ENCODE measurements around the gene LRFN2.

The LRFN2 gene

DNA sequence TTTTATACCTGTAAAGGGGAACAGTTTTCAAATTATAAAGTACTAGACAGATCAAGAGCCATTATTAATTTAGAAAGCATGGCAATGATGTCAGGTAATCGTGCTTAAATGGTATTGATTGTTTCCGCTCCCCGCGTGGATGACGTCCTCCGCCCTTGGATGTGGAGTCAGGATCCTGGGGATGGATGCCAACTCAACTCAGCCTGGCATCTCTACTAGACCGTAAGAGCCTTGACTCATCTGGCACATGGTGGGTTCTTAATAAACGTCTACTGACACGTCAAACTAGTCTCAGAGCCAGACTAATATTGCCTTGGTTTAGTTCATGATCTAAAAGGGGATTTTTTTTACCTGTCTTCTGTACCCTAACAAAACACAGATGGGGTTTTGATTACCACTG lies 80.2 kb downstream of the LRFN2 start:
- no peaks in the 10 kb centered on the region for H3K27me3 ChIP-seq (ENCODE audit: control insufficient read depth, insufficient read depth, low read length)
- DNase-seq (ENCODE audit: low read depth, low spot score), result no peak
- H3K9me3 ChIP-seq (ENCODE audit: control insufficient read depth, insufficient read depth, low read length), result no peaks in the 10 kb centered on the region
- no peak overlapping the region for H3K27ac ChIP-seq (ENCODE audit: low read length)
- H3K36me3 ChIP-seq (ENCODE audit: control insufficient read depth, insufficient read depth, low read length), result no peaks in the 10 kb centered on the region
- 0 out of 2 replicates have a peak, but pooled peaks cover 1% of the 10 kb centered on the region for H3K4me1 ChIP-seq (ENCODE audit: control insufficient read depth, insufficient read depth, low read length)
- WGBS (ENCODE audit: insufficient coverage, insufficient read length), result no CpG with 5 or more reads among the region's 9 CpGs
- no peak overlapping the region for H3K4me3 ChIP-seq (ENCODE audit: low read length)

DNA sequence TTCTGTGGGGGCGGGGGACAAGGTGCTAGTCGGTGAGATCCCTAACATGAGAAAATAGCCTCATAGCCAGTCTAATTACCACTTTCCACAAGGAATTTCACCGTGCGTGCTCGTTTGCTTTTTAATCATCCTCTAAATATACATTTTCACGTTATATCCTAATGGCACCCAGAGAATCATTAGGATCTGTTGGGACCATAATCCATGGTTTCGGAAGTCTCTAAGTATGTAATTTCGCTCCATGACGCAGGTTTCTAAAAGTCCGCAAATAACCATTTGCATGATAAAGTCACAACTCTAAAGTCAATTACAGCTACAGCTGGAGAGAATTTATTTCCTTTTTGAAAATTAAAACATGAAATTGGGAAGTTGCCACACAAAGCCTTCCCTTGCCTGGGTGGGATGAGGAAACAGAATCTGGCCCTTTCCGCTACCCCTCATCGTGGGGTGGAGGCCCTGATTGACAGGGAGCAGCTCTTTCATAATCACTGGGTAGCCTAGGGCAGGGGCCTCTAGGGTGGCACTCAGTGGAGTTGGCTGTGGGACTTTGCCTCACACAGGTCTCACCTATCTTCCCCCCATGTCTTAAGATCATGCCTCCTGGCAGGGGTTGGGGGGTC lies 81.9 kb downstream of the LRFN2 start:
- no peaks in the 10 kb centered on the region for H3K36me3 ChIP-seq (ENCODE audit: control insufficient read depth, insufficient read depth, low read length)
- H3K4me1 ChIP-seq (ENCODE audit: control insufficient read depth, insufficient read depth, low read length), result peaks cover 1% of the 10 kb centered on the region; the same call in 1 of the 2 replicates
- H3K27me3 ChIP-seq (ENCODE audit: control insufficient read depth, insufficient read depth, low read length), result no peaks in the 10 kb centered on the region
- H3K27ac ChIP-seq (ENCODE audit: low read length), result no peak overlapping the region
- WGBS (ENCODE audit: insufficient coverage, insufficient read length), result 100% methylated on average over 4 of the region's 12 CpGs
- DNase-seq (ENCODE audit: low read depth, low spot score), result no peak
- no peaks in the 10 kb centered on the region for H3K9me3 ChIP-seq (ENCODE audit: control insufficient read depth, insufficient read depth, low read length)
- no peak overlapping the region for H3K4me3 ChIP-seq (ENCODE audit: low read length)

DNA sequence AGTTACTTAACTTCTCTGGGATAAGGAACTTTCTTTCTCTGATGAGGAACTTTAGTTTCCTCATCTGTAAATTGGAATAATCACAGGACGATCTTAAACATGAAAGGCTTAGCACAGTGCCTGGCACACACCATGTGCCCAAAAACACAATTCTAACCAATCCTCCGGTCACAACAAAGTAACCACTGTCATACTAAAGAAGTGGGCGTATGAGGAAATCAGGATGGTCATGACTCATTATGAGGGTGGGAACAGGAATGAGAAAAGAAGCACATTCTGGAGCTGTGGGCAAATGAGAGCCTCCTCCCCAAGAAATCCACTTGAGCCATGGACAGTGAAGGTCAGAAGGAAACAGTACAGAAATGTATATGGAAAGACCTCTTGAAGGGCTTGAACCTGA lies 82.9 kb downstream of the LRFN2 start:
- Histone ChIP-seq H3K27me3 (ENCODE audit: control insufficient read depth, insufficient read depth, low read length) (no peaks in the 10 kb centered on the region), H3K36me3 (ENCODE audit: control insufficient read depth, insufficient read depth, low read length) (no peaks in the 10 kb centered on the region)
- no CpG with 5 or more reads among the region's 3 CpGs for WGBS (ENCODE audit: insufficient coverage, insufficient read length)

DNA sequence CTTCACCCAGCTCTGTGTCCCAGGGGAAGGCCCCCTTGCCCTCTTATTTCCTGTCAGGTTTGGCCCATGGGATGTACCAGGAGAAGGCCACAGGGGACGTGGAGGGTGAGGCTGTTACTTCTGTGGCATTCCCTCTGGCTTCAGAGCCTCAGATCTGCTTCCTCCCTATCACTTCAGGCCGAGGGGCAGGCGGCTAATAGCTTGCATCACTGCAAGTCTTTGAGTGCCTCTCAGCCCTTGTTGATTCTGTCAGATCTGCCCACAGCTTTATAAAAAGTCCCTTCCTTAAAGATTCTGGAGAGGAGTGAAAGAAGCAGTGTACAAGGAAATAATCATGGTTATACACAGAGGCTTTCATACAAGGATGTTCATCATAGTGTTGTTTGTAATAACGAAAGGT lies 86.9 kb downstream of the LRFN2 start:
- no peaks in the 10 kb centered on the region for H3K9me3 ChIP-seq (ENCODE audit: control insufficient read depth, insufficient read depth, low read length)
- no peaks in the 10 kb centered on the region for H3K36me3 ChIP-seq (ENCODE audit: control insufficient read depth, insufficient read depth, low read length)
- no CpG with 5 or more reads among the region's 4 CpGs for WGBS (ENCODE audit: insufficient coverage, insufficient read length)
- peaks cover 1% of the 10 kb centered on the region; the same call in 1 of the 2 replicates for H3K4me1 ChIP-seq (ENCODE audit: control insufficient read depth, insufficient read depth, low read length)
- H3K4me3 ChIP-seq (ENCODE audit: low read length), result no peak overlapping the region
- no peak for DNase-seq (ENCODE audit: low read depth, low spot score)
- no peaks in the 10 kb centered on the region for H3K27me3 ChIP-seq (ENCODE audit: control insufficient read depth, insufficient read depth, low read length)
- H3K27ac ChIP-seq (ENCODE audit: low read length), result no peak overlapping the region

More for the DNA sequence above, 82.9 kb downstream of the LRFN2 start:
- Histone ChIP-seq H3K4me1 (ENCODE audit: control insufficient read depth, insufficient read depth, low read length) (peaks cover 1% of the 10 kb centered on the region; the same call in 1 of the 2 replicates), H3K27ac (ENCODE audit: low read length) (no peak overlapping the region), H3K9me3 (ENCODE audit: control insufficient read depth, insufficient read depth, low read length) (no peaks in the 10 kb centered on the region), H3K4me3 (ENCODE audit: low read length) (no peak overlapping the region)
- DNase-seq (ENCODE audit: low read depth, low spot score), result no peak

DNA sequence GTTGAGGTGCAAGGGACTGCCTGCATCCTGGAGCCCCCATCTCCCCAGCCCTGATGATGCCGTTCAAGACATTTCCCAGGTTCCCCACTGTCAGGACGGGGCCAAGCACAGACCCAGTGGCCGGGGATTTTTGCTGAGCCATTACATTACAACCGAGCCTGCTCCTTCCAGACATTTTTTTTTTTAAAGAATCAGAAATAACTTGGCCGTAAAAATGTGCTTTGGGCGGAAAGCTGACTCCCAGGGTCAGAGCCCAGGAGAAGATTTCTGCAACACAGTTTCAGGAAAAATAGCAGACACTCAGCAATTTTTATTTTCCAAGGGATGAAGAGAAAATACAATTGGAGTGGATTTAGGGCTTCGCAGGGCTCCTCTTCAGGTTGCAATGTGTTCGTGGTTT lies 87.9 kb downstream of the LRFN2 start:
- Histone ChIP-seq H3K4me3 (ENCODE audit: low read length) (no peak overlapping the region), H3K27me3 (ENCODE audit: control insufficient read depth, insufficient read depth, low read length) (no peaks in the 10 kb centered on the region), H3K9me3 (ENCODE audit: control insufficient read depth, insufficient read depth, low read length) (no peaks in the 10 kb centered on the region), H3K27ac (ENCODE audit: low read length) (no peak overlapping the region), H3K36me3 (ENCODE audit: control insufficient read depth, insufficient read depth, low read length) (no peaks in the 10 kb centered on the region), H3K4me1 (ENCODE audit: control insufficient read depth, insufficient read depth, low read length) (peaks cover 1% of the 10 kb centered on the region; the same call in 1 of the 2 replicates)
- WGBS (ENCODE audit: insufficient coverage, insufficient read length), result no CpG with 5 or more reads among the region's 8 CpGs
- DNase-seq (ENCODE audit: low read depth, low spot score), result no peak

DNA sequence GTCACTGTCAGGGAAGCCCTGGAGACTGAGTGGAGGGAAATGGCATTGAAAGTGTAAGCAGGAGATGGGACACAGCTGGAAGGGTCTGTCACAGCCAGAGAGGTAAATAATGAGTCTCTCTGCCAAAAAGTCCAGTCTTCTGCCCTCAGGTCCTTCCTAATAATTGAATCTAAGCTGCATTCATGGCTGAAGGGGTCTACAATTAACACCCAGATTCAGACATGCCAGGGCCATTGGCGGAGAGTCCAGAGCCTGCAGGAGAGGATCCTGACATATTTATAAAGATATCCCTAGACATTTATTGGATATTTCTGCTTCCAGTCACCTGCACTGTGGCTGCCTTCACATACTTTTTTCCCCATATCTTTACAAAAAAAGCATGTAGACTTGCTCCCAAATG lies 89.0 kb downstream of the LRFN2 start:
- no peak for DNase-seq (ENCODE audit: low read depth, low spot score)
- no peaks in the 10 kb centered on the region for H3K27me3 ChIP-seq (ENCODE audit: control insufficient read depth, insufficient read depth, low read length)
- H3K27ac ChIP-seq (ENCODE audit: low read length), result no peak overlapping the region
- no CpG with 5 or more reads among the region's 1 CpG for whole genome bisulfite sequencing (ENCODE audit: insufficient coverage, insufficient read length)
- no peaks in the 10 kb centered on the region for H3K36me3 ChIP-seq (ENCODE audit: control insufficient read depth, insufficient read depth, low read length)
- H3K9me3 ChIP-seq (ENCODE audit: control insufficient read depth, insufficient read depth, low read length), result no peaks in the 10 kb centered on the region
- H3K4me3 ChIP-seq (ENCODE audit: low read length), result no peak overlapping the region
- H3K4me1 ChIP-seq (ENCODE audit: control insufficient read depth, insufficient read depth, low read length), result peaks cover 1% of the 10 kb centered on the region; the same call in 1 of the 2 replicates

DNA sequence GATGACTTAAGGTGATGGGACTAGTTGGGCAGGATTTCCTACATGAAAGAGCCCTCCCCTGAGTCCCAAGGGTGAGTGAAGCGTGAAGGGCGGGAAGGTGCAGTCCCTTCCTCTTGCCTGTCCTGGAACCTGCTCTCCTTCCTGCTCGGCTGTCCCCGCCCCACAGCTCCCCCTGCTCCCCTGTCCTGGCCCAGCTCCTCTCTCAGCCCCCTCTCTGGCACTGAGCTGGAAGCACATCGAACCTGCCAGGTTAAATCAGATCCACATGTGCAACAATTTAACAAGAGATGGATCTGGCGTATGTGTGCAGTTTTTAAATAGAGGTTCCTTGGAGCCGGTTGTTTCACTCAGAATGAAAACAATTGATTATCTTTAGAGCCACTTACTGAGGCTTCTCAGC lies 95.0 kb downstream of the LRFN2 start:
- H3K27me3 ChIP-seq (ENCODE audit: control insufficient read depth, insufficient read depth, low read length), result no peaks in the 10 kb centered on the region
- no CpG with 5 or more reads among the region's 7 CpGs for WGBS (ENCODE audit: insufficient coverage, insufficient read length)
- no peak for DNase-seq (ENCODE audit: low read depth, low spot score)
- no peaks in the 10 kb centered on the region for H3K9me3 ChIP-seq (ENCODE audit: control insufficient read depth, insufficient read depth, low read length)
- H3K36me3 ChIP-seq (ENCODE audit: control insufficient read depth, insufficient read depth, low read length), result no peaks in the 10 kb centered on the region
- no peak overlapping the region for H3K27ac ChIP-seq (ENCODE audit: low read length)
- no peak overlapping the region for H3K4me3 ChIP-seq (ENCODE audit: low read length)
- peaks cover 2% of the 10 kb centered on the region for H3K4me1 ChIP-seq (ENCODE audit: control insufficient read depth, insufficient read depth, low read length)

DNA sequence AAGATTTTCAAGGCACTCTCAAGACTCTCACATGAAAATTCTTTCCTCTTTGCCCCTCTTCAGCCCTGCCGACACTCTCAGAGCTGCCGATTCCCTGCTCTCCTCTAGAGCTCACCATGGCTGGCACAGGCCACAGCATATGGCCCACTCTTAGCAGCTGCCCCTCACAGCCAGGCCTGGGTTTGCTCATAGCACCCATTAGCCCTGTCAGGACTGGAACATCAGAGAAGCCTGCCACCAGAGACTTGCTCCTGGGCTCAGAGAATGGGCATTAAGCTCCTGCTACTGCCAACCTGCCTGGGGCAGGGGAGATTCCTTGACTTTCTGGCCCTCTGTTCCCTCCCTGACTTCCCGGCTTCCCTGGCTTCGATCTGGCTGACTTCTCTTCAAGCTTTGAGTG lies 96.7 kb downstream of the LRFN2 start:
- Histone ChIP-seq H3K4me1 (ENCODE audit: control insufficient read depth, insufficient read depth, low read length) (peaks cover 2% of the 10 kb centered on the region), H3K4me3 (ENCODE audit: low read length) (no peak overlapping the region), H3K36me3 (ENCODE audit: control insufficient read depth, insufficient read depth, low read length) (no peaks in the 10 kb centered on the region), H3K9me3 (ENCODE audit: control insufficient read depth, insufficient read depth, low read length) (no peaks in the 10 kb centered on the region), H3K27me3 (ENCODE audit: control insufficient read depth, insufficient read depth, low read length) (no peaks in the 10 kb centered on the region), H3K27ac (ENCODE audit: low read length) (no peak overlapping the region)
- WGBS (ENCODE audit: insufficient coverage, insufficient read length), result no CpG with 5 or more reads among the region's 4 CpGs
- DNase-seq (ENCODE audit: low read depth, low spot score), result no peak

DNA sequence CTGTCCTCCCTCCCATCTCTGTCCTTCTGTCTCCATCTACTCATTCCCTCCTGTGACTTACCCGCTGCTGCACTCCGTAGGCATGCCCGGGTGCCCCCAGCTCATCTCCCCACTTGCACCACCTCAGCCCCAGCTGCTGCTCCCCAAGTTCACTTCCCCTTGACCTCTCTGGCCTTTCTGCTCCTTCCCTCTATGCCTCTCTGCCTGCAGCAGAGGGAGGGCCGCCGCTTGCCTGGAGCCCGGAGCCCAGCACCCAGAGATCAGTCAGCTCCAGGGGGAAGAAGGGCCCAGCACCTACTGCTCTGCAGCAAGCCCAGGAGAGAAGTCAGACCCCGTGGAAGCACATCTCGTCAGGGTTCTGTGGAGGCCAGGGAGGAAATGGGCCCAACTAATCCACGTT lies 97.4 kb downstream of the LRFN2 start:
- Histone ChIP-seq H3K9me3 (ENCODE audit: control insufficient read depth, insufficient read depth, low read length) (no peaks in the 10 kb centered on the region), H3K36me3 (ENCODE audit: control insufficient read depth, insufficient read depth, low read length) (no peaks in the 10 kb centered on the region), H3K4me3 (ENCODE audit: low read length) (no peak overlapping the region), H3K4me1 (ENCODE audit: control insufficient read depth, insufficient read depth, low read length) (peaks cover 2% of the 10 kb centered on the region), H3K27ac (ENCODE audit: low read length) (no peak overlapping the region), H3K27me3 (ENCODE audit: control insufficient read depth, insufficient read depth, low read length) (no peaks in the 10 kb centered on the region)
- no CpG with 5 or more reads among the region's 9 CpGs for WGBS (ENCODE audit: insufficient coverage, insufficient read length)
- DNase-seq (ENCODE audit: low read depth, low spot score), result no peak

DNA sequence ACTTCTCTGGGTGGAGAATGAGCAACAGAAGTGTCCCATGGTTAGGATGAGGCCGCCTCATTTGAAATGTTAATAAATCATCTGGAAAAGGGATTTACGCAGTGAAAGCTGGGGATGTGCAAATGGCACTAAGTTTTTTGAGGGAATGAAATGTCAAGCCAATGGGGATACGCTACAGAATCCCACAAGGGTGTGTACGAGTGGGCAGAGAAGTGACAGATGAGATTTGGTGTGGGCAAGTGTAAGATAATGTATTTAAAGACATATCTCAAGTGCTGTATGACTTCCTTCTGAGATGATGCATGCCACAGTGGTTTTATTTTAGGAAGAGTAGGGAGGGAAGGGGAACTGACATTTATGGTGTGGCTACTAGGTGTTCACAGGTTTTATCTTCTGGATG lies 100.6 kb downstream of the LRFN2 start:
- no peaks in the 10 kb centered on the region for H3K36me3 ChIP-seq (ENCODE audit: control insufficient read depth, insufficient read depth, low read length)
- H3K9me3 ChIP-seq (ENCODE audit: control insufficient read depth, insufficient read depth, low read length), result no peaks in the 10 kb centered on the region
- WGBS (ENCODE audit: insufficient coverage, insufficient read length), result no CpG with 5 or more reads among the region's 4 CpGs
- H3K4me1 ChIP-seq (ENCODE audit: control insufficient read depth, insufficient read depth, low read length), result 0 out of 2 replicates have a peak, but pooled peaks cover 1% of the 10 kb centered on the region
- no peak for DNase-seq (ENCODE audit: low read depth, low spot score)
- no peaks in the 10 kb centered on the region for H3K27me3 ChIP-seq (ENCODE audit: control insufficient read depth, insufficient read depth, low read length)
- no peak overlapping the region for H3K27ac ChIP-seq (ENCODE audit: low read length)
- H3K4me3 ChIP-seq (ENCODE audit: low read length), result no peak overlapping the region

DNA sequence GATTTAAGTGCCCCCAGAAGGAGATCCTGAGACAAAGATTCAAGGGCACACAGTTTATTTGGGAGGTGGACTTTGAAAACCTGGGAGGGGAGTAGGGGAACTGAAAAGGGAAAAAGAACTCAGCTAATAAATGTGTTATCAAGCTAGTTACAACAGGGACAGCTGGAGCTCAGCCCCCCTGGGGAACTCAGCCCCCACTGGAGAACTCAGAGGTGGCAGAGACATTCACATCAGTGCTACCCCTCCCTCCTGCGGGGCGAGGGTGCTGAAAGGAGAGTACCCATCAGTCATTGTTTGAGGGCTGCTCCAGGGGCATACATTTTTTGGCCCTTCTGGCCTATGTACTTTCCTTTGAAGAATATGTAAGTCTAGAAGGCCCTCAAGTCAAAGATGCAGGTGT lies 101.4 kb downstream of the LRFN2 start:
- H3K4me1 ChIP-seq (ENCODE audit: control insufficient read depth, insufficient read depth, low read length), result 0 out of 2 replicates have a peak, but pooled peaks cover 1% of the 10 kb centered on the region
- H3K36me3 ChIP-seq (ENCODE audit: control insufficient read depth, insufficient read depth, low read length), result no peaks in the 10 kb centered on the region
- no peak for DNase-seq (ENCODE audit: low read depth, low spot score)
- H3K9me3 ChIP-seq (ENCODE audit: control insufficient read depth, insufficient read depth, low read length), result no peaks in the 10 kb centered on the region
- H3K27ac ChIP-seq (ENCODE audit: low read length), result no peak overlapping the region
- no CpG with 5 or more reads among the region's 2 CpGs for WGBS (ENCODE audit: insufficient coverage, insufficient read length)
- H3K27me3 ChIP-seq (ENCODE audit: control insufficient read depth, insufficient read depth, low read length), result no peaks in the 10 kb centered on the region
- no peak overlapping the region for H3K4me3 ChIP-seq (ENCODE audit: low read length)

All from iPS DF 6.9 (cell line).